KMS-11 (cell line): ENCODE results near the gene ACTN2.

Experiments
- H2AFZ ChIP-seq: fragments of 200-600 bp; sonication (generic); 2 replicates; pipeline ENCODE4 v1.6.1; 2016; ENCODE audit warnings: antibody characterized with exemption, mixed run types, low read depth
- H3K27ac ChIP-seq: fragments of 200-600 bp; sonication (generic); 2 replicates; pipeline ENCODE4 v1.6.1; 2016; ENCODE audit warnings: mild to moderate bottlenecking, mixed run types
- H3K27me3 ChIP-seq: fragments of 200-600 bp; sonication (generic); 2 replicates; pipeline ENCODE4 v1.6.1; 2017; ENCODE audit warnings: mild to moderate bottlenecking, low read depth, mixed run types, moderate library complexity; ENCODE audit not compliant: insufficient read depth
- H3K36me3 ChIP-seq: fragments of 200-600 bp; sonication (generic); 2 replicates; pipeline ENCODE4 v1.6.1; 2017; ENCODE audit warnings: mild to moderate bottlenecking, mixed run types; ENCODE audit not compliant: insufficient read depth
- H3K4me1 ChIP-seq: fragments of 200-600 bp; sonication (generic); 2 replicates; pipeline ENCODE4 v1.6.1; 2016; ENCODE audit warnings: mild to moderate bottlenecking, low read depth, mixed run types; ENCODE audit not compliant: poor library complexity, severe bottlenecking
- H3K4me2 ChIP-seq: fragments of 200-600 bp; sonication (generic); 2 replicates; pipeline ENCODE4 v1.7.0; 2016; ENCODE audit warnings: mild to moderate bottlenecking, mixed run types
- H3K4me3 ChIP-seq: fragments of 200-600 bp; sonication (generic); IDR thresholded peaks from 2 replicates; pipeline ENCODE4 v1.6.1; 2017; ENCODE audit warnings: low read depth, low read length, mixed read lengths; ENCODE audit not compliant: insufficient read depth
- H3K79me2 ChIP-seq: fragments of 200-600 bp; sonication (generic); 2 replicates; pipeline ENCODE4 v1.6.1; 2016; ENCODE audit warnings: low read depth, mixed run types; ENCODE audit not compliant: insufficient read depth
- H3K9ac ChIP-seq: fragments of 200-600 bp; sonication (generic); 2 replicates; pipeline ENCODE4 v1.6.1; 2016; ENCODE audit warnings: mild to moderate bottlenecking, mixed run types
- H4K20me1 ChIP-seq: fragments of 200-600 bp; sonication (generic); 2 replicates; pipeline ENCODE4 v1.6.1; 2016; ENCODE audit warnings: mild to moderate bottlenecking, mixed run types; ENCODE audit not compliant: insufficient read depth
- TF ChIP-seq, protein P1 (sequence below): fragments of 200-600 bp; sonication (generic); conservative IDR thresholded peaks from 2 replicates; pipeline ENCODE4 v1.6.1; 2017; ENCODE audit warnings: low read depth, mild to moderate bottlenecking, antibody characterized with exemption, low read length, moderate library complexity, mixed read lengths

ACTN2 gene

DNA sequence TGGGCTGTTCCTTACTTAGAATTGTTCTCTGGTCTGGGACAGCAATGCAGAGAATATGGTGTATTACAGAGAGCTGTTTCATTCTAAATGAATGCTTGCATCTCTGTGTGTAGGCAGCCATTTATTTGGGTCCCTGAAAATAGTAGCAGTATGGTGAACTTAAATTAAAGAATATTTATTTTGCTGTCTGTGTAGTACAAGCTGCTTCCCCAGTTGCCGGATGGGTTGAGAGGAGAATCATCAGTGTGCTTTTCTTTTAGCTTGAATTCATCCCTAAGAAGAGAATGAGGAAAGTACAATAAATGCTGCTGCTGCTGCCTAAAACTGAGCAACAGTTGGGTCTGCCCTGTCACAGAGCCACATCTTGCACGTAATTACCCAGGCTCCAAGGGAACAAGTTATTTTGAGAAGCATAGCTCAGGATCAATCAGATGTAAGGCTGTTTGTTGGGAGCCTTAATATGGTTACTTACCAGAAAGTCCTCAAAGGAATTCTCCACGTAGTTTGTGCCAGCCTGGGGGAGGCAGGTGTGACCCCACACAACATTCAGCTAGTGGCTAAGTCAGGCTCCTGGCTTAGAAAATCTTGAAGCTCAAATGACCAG is 16.6 kb downstream of the ACTN2 start:
- no peaks in the 10 kb centered on the region for H3K36me3 ChIP-seq
- H2AFZ ChIP-seq: no peak overlapping the region
- no peaks in the 10 kb centered on the region for H4K20me1 ChIP-seq
- H3K4me3 ChIP-seq: no peak overlapping the region
- no peak overlapping the region for H3K9ac ChIP-seq
- H3K27ac ChIP-seq: no peak overlapping the region
- H3K79me2 ChIP-seq: no peaks in the 10 kb centered on the region
- TF ChIP-seq, protein P1, sequence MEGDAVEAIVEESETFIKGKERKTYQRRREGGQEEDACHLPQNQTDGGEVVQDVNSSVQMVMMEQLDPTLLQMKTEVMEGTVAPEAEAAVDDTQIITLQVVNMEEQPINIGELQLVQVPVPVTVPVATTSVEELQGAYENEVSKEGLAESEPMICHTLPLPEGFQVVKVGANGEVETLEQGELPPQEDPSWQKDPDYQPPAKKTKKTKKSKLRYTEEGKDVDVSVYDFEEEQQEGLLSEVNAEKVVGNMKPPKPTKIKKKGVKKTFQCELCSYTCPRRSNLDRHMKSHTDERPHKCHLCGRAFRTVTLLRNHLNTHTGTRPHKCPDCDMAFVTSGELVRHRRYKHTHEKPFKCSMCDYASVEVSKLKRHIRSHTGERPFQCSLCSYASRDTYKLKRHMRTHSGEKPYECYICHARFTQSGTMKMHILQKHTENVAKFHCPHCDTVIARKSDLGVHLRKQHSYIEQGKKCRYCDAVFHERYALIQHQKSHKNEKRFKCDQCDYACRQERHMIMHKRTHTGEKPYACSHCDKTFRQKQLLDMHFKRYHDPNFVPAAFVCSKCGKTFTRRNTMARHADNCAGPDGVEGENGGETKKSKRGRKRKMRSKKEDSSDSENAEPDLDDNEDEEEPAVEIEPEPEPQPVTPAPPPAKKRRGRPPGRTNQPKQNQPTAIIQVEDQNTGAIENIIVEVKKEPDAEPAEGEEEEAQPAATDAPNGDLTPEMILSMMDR: no peak
- no peaks in the 10 kb centered on the region for H3K4me1 ChIP-seq
- H3K4me2 ChIP-seq: no peak overlapping the region
- H3K27me3 ChIP-seq: no peaks in the 10 kb centered on the region

DNA sequence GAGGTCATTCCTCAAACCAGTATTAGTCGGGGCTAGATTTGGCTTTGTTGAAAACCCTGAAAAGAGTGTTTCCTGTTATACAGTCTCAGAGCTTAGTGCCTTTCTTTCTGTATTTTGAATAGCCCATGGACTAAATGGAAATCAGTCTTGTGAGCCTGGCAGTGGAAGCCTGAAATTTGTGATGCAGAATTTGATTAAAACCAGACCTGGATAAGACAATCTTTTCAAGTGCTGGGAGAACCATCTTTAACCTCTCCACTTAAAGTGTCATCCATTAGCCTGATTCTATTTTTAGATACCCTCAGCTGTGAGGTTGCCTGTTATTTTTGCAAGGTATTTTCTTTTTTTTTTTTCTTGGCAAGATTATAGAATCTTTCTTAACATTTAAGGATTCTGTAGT is 19.5 kb downstream of the ACTN2 start:
- Histone ChIP-seq H3K4me3 (no peak overlapping the region), H4K20me1 (no peaks in the 10 kb centered on the region), H3K9ac (no peak overlapping the region), H3K4me2 (no peak overlapping the region), H3K27ac (no peak overlapping the region), H3K36me3 (no peaks in the 10 kb centered on the region), H2AFZ (no peak overlapping the region), H3K27me3 (no peaks in the 10 kb centered on the region), H3K4me1 (no peaks in the 10 kb centered on the region), H3K79me2 (no peaks in the 10 kb centered on the region)
- TF ChIP-seq, protein P1: no peak

DNA sequence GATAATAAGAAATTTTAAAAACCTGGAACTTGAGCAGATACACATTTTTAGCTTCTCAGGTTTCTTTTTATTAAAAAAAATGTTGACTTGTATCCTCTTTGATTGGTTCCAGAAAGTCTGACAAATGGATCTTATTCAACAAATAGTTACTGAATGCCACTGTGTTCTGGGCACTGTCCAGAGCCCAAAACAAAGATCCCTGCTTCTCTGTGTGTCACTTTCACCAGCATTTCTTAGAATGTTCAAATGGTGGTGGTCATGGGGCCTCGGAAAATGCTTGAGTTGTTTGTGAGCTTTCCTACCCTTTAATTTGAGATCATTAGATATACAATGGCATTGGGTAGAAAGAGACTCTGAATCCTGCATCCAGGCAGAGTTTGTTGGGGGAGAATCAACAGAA is 19.9 kb downstream of the ACTN2 start:
- H3K36me3 ChIP-seq: no peaks in the 10 kb centered on the region
- H3K79me2 ChIP-seq: no peaks in the 10 kb centered on the region
- no peaks in the 10 kb centered on the region for H4K20me1 ChIP-seq
- no peaks in the 10 kb centered on the region for H3K27me3 ChIP-seq
- H3K4me3 ChIP-seq: no peak overlapping the region
- no peak overlapping the region for H2AFZ ChIP-seq
- TF ChIP-seq, protein P1: no peak
- no peak overlapping the region for H3K27ac ChIP-seq
- no peak overlapping the region for H3K9ac ChIP-seq
- H3K4me2 ChIP-seq: no peak overlapping the region
- no peaks in the 10 kb centered on the region for H3K4me1 ChIP-seq

DNA sequence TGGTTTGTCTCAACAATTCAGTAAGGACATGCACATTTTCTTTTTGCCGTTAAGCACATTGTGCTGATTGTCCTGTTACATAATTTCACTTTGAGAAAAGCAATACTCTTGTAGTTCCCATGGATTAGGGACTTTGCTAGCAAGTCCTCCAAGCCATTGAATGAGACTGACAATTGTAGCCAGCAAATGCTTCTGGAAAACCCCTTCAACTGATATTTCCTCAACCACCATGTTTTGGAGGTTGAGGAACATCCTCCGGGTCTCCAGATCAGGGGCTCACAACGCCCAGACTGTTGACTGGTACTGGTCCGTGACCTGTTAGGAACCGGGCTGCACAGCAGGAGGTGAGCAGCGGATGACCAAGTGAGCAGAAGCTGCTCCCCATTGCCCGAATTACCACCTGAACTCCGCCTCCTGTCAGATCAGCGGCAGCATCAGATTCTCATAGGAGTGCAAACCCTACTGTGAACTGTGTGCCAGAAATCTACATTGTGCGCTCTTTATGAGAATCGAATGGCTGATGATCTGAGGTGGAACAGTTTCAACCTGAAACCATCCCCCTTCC is 24.1 kb downstream of the ACTN2 start:
- no peak overlapping the region for H3K9ac ChIP-seq
- no peaks in the 10 kb centered on the region for H3K4me1 ChIP-seq
- no peak overlapping the region for H3K4me2 ChIP-seq
- H4K20me1 ChIP-seq: no peaks in the 10 kb centered on the region
- H2AFZ ChIP-seq: no peak overlapping the region
- H3K27me3 ChIP-seq: no peaks in the 10 kb centered on the region
- no peaks in the 10 kb centered on the region for H3K36me3 ChIP-seq
- H3K27ac ChIP-seq: no peak overlapping the region
- no peaks in the 10 kb centered on the region for H3K79me2 ChIP-seq
- TF ChIP-seq, protein P1: no peak
- no peak overlapping the region for H3K4me3 ChIP-seq
